Omental fat pad (tissue), 4 donors: ENCODE measurements around the gene TICRR. TPM values are rescaled to one million over a fixed set of nuclear protein-coding genes. Genes with fewer than 3 reads are reported as not detected.

Experiments
- ATAC-seq: fragments of 150-250 bp; one replicate; pipeline ENCODE4 v1.9.1; 2016; ENCODE audit warnings: mild to moderate bottlenecking, moderate library complexity; ENCODE audit not compliant: low FRiP score
- DNase-seq: peaks from one replicate; pipeline ENCODE4 v3.0.0-alpha.2; 2019; ENCODE audit warnings: low spot score
- CTCF ChIP-seq, 3 donors: fragments of 450-650 bp; IDR thresholded peaks; one replicate each; pipeline ENCODE4 v1.5.1; 2016 to 2017; ENCODE audit warnings: antibody characterized with exemption in 3 of 3, mild to moderate bottlenecking in 3 of 3, moderate library complexity in 2 of 3
- total RNA-seq, 4 donors: library from RNA; depleted of rRNA; stranded (reverse); fragments of >200 nt; gene quantifications; one replicate each; pipeline ENCODE4 v1.1.0, GENCODE V29; 2016

Gene TICRR
- total RNA-seq, 4 donors from 2014 or later, result 0.09 to 0.79 (median 0.36) TPM; not detected in 1

- ATAC-seq, result no peak
- no peak for TF ChIP-seq CTCF (IDR thresholded peaks at IDR 0.05)
Measured at GRCh38 chr15:89614164-89614563, 38.9 kb downstream of the TICRR start.

DNA sequence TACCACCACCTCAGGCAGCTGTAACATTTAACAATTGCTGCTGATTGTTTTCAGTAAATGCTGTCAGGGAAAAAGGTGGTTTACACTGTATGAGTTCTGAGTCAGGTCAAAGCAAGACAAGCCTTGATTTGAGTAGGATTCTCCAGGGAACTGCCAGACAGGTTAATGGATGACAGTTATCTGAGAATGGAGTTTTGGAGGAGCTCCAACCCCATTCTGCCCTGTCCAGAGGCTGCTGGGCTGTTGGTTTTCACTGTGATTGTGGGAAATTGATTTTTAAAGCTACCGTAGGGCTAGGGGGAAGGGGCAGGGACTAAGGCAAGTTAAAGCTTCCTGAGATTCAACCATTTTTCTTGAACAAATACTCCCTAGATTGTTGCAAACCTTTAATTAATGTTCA, 39.9 kb downstream of the TICRR start:
- DNase-seq, result no peak
- no peak for TF ChIP-seq CTCF (IDR thresholded peaks at IDR 0.05)
- ATAC-seq, result no peak

More at GRCh38 chr15:89614164-89614563, 38.9 kb downstream of the TICRR start:
- DNase-seq, result no peak

GRCh38 chr15:89616228-89616627, 41.0 kb downstream of the TICRR start:
- DNase-seq, result no peak
- no peak for ATAC-seq
- no peak for TF ChIP-seq CTCF (IDR thresholded peaks at IDR 0.05)

DNA sequence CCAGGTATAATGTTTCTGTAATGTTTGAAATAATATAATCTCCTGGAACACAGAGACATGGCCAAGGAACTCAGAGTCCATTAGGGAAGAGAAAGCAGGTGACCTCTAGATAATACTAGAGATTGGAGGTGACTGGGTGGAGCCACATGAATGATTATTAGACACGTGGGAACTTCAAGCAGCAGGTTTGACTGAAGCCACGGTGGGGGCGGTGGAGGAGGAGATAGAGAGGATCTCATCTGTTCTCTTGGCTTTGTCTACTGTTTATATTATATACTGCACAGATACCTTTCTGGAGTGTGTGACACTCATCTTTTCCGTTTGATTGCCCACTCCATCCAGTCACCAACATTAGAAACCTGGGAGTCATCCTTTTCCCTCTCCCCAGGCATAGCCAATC, 46.3 kb downstream of the TICRR start:
- no peak for DNase-seq
- TF ChIP-seq CTCF (IDR thresholded peaks at IDR 0.05), result no peak
- no peak for ATAC-seq

- DNase-seq (no peak), ATAC-seq (no peak)
- TF ChIP-seq CTCF (IDR thresholded peaks at IDR 0.05), result no peak
Measured at GRCh38 chr15:89623165-89623564, 47.9 kb downstream of the TICRR start.

DNA sequence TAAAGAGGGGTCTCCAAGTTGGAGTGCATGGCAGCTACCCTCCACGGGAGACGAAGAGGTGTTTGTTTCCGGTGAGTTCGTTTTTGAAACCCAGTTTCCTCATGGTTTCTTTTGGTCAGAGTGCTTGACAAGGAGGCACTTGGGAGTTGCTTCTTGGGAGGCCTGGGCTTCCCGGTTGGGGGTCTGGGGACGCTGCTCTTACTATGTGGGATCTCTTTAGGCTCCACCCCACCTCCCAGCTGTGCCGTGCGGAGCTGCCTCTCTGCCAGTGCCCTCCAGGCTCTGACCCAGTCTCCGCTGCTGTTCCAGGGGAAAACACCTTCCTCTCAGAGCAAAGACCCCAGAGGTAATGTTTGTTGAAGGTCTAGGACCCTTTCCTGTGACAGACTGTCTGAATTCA, 50.4 kb downstream of the TICRR start:
- TF ChIP-seq CTCF (IDR thresholded peaks at IDR 0.05), result no peak
- ATAC-seq, result no peak
- DNase-seq, result no peak

GRCh38 chr15:89627256-89627970, 52.1 kb downstream of the TICRR start:
- no peak for TF ChIP-seq CTCF (IDR thresholded peaks at IDR 0.05)

More at GRCh38 chr15:89627256-89627970, 52.1 kb downstream of the TICRR start:
- no peak for DNase-seq
- no peak for ATAC-seq
